ENCODE results near the gene BCL6B.
A peak's percentile ranks its signal among the peaks of the same experiment; 100 is the strongest.
"Not testable (repeated sequence)": the region's sequence is repeated elsewhere in the genome, so short reads cannot be mapped to it uniquely, and the experiment has no call there.

BCL6B gene

GRCh38 chr17:7029659-7030058 is 6.8 kb downstream of the BCL6B start:
- no peak for DNase-seq

GRCh38 chr17:7034955-7035590 is 12.2 kb downstream of the BCL6B start:
- no peak for DNase-seq

DNA sequence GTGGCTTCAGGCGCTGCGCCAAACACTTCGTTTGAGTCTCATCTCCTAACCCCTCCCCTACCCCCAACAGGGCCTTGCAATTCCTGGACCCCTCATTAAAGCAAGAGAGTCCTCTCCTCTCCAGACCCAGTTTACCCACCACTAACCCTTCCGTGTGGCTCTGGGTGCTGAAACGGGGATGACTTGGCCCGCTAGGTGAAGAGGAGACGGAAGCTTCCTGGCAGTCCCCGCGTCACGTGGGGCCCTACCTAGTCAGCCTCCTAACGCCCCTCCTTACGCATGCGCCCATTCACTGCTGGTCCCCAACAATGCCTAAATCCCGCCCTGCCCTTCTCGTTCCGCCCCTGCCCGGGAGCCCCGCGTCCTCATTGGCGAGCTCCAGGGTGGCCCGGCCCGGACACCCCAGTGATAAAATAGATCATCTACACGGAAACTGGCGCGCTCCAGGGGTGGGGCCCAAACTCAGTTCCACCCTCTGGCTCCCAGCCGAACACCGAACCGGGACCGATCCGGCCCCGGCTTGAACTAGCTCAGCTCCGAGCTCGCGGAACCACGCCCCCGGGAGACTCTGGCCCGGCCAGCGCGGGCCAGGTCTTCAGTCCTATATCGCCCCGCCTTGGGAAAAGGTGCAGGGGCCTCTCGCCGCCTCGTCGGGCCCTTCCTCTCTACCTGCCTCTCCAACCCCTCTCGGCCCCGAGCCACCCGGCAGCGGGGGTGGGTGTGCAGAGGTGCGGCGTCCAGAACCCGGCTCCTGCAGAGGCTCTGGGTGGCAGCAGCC is 12.9 kb downstream of the BCL6B start, which contains the start of gene SLC16A13:
SLC16A13 (plus strand) TSS at position 425 of the 778 bp plus-strand sequence. CDS start 368 bp downstream, outside the sequence.
- DNase-seq: peak; percentile 97

DNA sequence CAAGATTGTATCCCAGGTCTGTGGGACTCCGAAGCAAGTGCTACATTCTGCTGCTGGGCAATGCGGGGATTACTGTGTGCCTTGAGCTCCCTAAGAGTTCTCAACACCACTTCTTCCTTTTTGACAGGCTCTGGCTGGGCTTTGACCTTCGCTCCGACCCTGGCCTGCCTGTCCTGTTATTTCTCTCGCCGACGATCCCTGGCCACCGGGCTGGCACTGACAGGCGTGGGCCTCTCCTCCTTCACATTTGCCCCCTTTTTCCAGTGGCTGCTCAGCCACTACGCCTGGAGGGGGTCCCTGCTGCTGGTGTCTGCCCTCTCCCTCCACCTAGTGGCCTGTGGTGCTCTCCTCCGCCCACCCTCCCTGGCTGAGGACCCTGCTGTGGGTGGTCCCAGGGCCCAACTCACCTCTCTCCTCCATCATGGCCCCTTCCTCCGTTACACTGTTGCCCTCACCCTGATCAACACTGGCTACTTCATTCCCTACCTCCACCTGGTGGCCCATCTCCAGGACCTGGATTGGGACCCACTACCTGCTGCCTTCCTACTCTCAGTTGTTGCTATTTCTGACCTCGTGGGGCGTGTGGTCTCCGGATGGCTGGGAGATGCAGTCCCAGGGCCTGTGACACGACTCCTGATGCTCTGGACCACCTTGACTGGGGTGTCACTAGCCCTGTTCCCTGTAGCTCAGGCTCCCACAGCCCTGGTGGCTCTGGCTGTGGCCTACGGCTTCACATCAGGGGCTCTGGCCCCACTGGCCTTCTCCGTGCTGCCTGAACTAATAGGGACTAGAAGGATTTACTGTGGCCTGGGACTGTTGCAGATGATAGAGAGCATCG is 15.4 kb downstream of the BCL6B start:
- DNase-seq: no peak

DNA sequence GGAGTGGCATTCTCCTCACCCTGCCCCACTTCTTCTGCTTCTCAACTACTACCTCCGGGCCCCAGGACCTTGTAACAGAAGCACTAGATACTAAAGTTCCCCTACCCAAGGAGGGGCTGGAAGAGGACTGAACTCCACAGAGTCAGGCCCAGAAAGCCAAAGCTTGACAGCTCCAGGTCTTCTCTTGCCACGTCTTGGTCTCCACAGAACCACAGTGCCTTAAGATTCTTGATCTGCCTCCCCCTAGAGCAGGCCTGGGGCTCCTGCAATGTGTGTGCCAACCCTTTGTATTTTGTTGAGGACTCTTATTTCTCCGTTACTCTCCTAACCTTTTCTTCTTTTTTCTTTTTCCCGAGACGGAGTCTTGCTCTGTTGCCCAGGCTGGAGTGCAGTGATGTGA is 17.0 kb downstream of the BCL6B start:
- no peak for DNase-seq

GRCh38 chr17:7041607-7042500 is 19.0 kb downstream of the BCL6B start:
- no peak for DNase-seq

GRCh38 chr17:7042501-7043181 is 19.8 kb downstream of the BCL6B start:
- DNase-seq: peak; percentile 64

- no peak for DNase-seq
Measured at GRCh38 chr17:7043182-7043496, 20.3 kb downstream of the BCL6B start.

GRCh38 chr17:7043497-7044198 is 20.8 kb downstream of the BCL6B start, which contains the start of gene SLC16A11:
Gene SLC16A11 (minus strand): TSS chr17:7044092. CDS start chr17:7043513, 579 bp downstream.
- DNase-seq: peak; percentile 54

GRCh38 chr17:7045492-7046126 is 22.8 kb downstream of the BCL6B start:
- no peak for DNase-seq

DNA sequence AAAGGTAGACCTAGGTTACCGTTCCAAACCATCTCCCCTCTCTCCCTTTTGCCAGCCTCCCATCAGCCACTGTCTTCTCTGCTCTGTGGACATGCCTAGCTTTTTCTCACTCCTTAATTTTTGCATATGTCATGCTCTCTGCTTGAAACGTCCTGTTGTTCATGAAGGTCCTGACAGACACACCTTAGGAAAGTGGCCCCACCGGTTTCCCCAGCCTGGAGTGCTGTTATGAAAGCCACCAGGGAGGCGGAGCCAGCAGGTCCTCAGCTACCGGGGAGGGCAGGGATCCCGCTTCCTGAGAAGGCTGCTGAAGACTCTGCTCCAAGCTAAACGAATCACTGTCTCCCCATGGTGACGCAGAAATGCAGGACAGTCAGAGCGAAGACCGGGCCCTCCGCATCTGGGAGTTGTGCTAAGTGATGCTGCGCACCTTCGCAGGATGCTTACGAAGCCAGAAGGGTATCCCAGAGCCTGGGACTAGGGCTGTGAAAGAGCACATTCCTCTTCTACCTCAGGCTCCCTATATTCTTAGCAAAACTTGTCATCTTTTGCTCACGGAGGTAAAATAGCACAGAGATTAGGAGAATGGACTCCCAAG is 23.4 kb downstream of the BCL6B start:
- DNase-seq: peak; percentile 58

DNA sequence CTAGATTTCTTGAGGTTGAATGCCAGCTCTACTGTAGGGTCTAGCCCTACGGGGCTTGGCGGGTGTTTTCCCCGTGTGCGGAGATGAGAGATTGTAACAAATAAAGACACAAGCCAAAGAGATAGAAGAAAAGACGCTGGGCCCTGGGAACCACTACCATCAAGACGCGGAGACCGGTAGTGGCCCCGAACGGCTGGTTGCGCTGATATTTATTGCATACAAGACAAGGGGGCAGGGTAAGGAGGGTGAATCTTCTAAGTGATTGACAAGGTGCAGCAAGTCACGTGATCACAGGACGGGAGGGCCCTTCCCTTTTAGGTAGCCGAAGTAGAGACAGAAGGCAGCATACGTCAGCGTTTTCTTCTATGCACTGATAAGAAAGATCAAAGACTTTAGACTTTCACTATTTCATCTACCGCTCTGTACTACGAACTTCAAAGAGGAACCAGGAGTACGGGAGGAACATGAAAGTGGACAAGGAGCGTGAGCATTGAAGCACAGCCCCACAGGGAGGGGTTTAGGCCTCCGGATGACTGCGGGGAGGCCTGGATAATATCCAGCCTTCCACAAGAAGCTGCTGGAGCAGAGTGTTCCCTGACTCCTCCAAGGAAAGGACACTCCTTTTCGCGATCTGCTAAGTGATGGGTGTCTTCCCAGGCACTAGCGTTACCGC is 24.0 kb downstream of the BCL6B start:
- DNase-seq: peak; percentile 67

DNA sequence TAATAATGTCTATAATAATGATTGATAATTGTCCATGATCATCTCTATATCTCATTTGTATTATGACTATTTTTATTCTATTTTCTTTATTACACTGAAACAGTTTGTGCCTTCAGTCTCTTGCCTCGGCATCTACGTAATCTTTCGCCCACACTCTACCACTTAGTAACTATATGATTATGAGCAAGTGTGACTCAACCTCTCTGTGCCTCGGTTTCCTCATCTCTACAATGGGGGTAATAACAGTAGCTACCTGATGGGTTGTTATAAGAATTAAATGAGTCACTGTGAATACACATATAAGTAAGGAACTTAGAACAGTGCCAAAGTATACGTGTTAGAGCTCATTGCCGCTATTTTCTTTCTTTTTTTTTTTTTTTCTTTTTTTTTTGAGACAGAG is 24.7 kb downstream of the BCL6B start:
- DNase-seq: no peak

GRCh38 chr17:7048968-7049367 is 26.1 kb downstream of the BCL6B start:
- no peak for DNase-seq

GRCh38 chr17:7050583-7050982 is 27.7 kb downstream of the BCL6B start:
- not testable (repeated sequence) for DNase-seq

DNA sequence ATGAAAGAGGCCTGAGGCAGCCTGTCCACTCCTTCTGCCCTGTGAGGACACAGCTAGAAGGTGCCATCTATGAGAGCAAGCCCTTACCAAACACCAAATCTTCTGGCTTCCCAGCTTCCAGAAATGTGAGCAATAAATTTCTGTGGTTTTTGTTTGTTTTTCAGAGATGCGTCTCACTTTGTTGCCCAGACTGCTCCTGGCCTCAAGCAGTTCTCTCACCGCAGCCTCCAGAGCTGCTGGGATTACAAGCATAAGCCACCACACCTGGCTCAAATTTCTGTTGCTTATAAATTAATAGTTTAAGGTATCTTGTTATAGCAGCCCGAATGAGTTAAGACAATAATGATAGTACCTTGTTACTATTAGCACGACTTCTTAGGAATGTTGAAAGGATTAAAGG is 33.5 kb downstream of the BCL6B start:
- DNase-seq: no peak

DNA sequence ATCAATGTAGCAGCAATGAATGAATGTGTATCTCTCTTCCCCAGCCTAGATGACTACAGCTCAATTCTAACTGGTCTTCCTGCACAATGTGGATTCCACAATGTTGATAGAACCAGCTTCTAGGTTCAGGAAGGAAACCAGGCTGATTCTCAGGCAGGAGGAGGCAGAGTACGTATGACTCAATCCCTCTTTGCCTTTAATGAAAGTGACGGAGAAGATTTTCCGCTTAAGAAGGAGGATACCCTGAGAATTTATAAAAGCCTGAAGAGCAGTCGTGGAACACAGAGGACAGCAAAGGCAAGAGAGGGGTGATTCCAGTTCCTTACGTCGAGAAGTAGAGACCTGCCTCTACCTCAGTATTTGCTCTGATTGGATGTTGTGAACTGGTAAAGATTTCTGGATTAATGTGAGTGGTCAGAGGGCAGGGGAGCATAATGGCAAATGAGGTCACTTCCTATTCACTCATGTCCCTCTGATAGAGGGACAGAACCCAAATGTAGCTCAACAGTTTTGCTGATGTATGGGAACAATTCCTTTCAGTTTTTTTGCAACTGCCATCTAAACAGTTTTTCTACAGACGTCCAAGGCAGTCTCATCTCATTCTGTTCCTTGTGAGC is 36.1 kb downstream of the BCL6B start:
- no peak for DNase-seq

DNA sequence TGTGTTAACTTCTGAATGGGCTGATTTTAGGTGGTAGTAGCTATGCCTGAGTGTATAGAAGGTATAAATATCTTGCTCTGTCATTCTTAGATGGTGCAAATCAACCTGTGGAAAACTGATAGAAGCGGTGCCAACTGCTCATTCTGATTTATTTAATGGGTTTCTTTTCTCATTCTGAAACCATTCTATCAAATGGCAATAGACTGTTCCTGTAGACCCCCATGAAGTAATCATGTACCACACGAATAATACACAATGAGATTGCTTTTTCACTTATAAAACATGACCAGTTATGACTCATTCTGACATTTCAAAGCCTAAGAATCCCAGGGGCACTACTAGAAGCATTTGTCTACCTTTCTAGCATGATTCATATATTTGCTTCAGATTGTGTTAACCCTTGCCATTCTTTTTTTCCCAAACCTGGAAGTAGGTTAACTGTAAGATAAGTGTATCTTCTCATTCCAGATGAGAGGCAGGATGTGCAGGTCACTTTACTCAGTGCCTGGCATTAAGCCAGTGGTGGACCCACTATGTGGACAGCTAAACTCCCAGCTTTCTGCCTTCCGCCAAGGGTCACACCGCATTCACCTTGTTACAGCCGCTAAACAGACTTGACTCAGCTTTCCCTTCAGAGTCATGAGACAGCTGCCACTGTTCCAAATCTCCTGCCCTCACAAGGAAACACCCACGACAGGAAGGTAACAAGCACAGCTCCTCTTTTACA is 37.5 kb downstream of the BCL6B start:
- no peak for DNase-seq

Data from activated T-cell treated with anti-CD3 and anti-CD28 coated beads, Interleukin-2, amount 50 U/mL, for 1 hour (primary cell).